ENCODE results near the gene KANSL3. TPM values are rescaled to one million over a fixed set of nuclear protein-coding genes. Genes with fewer than 3 reads are reported as not detected.
"Not testable (repeated sequence)": the region's sequence is repeated elsewhere in the genome, so short reads cannot be mapped to it uniquely, and the experiment has no call there.

Gene KANSL3
- total RNA-seq, 4 donors from 2014 or later, result 20.1 to 39.6 (median 36.0) TPM

DNA sequence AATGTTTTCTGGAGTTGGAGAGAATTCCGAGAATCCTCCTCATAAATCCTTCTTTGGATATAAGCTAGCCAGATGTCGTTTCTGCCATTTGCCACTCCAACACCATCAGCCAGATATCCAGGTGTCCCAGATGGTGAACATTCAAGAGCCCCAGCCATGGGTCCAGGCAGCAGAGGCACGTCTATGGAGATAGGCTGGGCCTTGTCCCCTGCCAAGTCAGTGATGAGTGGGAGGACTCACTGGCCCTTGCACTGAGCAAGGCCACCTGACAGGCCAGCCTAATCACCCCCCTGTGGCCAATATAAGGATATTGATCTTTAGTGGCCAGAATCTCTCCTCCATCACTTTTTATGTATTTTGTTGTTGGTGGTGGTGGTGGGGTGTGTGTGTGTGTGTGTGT lies 73.5 kb downstream of the KANSL3 start:
- intact Hi-C loops (cut with DNase I; ENCODE audit: low total_unique reads), result no loop called here
- TF ChIP-seq, protein P1, sequence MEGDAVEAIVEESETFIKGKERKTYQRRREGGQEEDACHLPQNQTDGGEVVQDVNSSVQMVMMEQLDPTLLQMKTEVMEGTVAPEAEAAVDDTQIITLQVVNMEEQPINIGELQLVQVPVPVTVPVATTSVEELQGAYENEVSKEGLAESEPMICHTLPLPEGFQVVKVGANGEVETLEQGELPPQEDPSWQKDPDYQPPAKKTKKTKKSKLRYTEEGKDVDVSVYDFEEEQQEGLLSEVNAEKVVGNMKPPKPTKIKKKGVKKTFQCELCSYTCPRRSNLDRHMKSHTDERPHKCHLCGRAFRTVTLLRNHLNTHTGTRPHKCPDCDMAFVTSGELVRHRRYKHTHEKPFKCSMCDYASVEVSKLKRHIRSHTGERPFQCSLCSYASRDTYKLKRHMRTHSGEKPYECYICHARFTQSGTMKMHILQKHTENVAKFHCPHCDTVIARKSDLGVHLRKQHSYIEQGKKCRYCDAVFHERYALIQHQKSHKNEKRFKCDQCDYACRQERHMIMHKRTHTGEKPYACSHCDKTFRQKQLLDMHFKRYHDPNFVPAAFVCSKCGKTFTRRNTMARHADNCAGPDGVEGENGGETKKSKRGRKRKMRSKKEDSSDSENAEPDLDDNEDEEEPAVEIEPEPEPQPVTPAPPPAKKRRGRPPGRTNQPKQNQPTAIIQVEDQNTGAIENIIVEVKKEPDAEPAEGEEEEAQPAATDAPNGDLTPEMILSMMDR (IDR thresholded peaks at IDR 0.05), result no peak
- TF ChIP-seq POLR2A (IDR thresholded peaks at IDR 0.05), result no peak
- DNase-seq (ENCODE audit: low spot score in 2 of 2), result peak in 1 of 2 donors; percentile 76
- 75 to 79% methylated on average over 3 of the region's 3 CpGs for WGBS, 2 donors
- H3K4me3 ChIP-seq (ENCODE audit: low read depth, poor library complexity, severe bottlenecking), result no peak overlapping the region

DNA sequence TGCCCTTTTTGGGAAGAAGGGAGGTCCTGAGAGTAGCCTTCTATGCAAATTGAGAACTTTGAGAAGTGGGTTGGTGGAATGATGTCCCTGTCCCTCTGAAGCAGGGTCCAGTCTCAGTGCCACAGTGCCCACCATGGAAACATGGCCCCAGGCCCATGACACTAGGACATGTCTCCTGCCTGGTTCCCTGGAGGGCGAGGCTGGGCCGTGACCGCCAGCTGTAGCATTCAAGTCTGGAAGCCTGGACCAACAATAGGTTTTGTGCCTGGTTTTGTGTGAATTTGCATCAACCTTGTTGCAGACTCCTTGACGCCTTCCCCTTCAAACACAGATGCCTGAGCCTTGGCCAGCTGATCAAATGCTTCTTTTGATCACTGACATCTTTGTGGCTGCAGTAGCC lies 74.1 kb downstream of the KANSL3 start:
- 72 to 92% methylated on average over 4 of the region's 4 CpGs for WGBS, 2 donors
- TF ChIP-seq, protein P1 (IDR thresholded peaks at IDR 0.05), result no peak
- no peak for TF ChIP-seq POLR2A (IDR thresholded peaks at IDR 0.05)
- intact Hi-C loops (cut with DNase I; ENCODE audit: low total_unique reads), result no loop called here
- DNase-seq (ENCODE audit: low spot score in 2 of 2), result peak in 1 of 2 donors; percentile 65
- no peak overlapping the region for H3K4me3 ChIP-seq (ENCODE audit: low read depth, poor library complexity, severe bottlenecking)

DNA sequence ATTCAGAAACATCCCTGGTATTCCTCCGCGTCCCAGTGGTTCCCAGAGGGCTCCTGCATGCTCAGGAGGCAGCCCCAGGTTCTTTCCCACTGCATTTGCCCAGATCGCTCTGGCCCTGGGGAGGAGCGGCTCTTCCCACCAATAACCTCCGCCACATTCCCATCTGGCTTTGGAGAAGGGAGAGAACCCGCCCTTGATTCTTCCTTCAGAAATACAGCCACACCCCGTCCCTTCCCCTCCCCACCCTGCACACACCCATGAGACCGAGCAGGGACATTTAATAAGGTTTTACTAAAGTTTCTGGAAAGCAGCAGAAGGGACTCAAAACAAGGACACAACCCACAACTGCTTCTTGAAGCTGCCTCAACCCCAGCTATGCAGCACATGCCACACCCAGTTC lies 79.6 kb downstream of the KANSL3 start:
- 62 to 74% methylated on average over 8 of the region's 8 CpGs for WGBS, 2 donors
- intact Hi-C loops (cut with DNase I; ENCODE audit: low total_unique reads), result no loop called here
- DNase-seq (ENCODE audit: low spot score in 2 of 2), result no peak
- TF ChIP-seq POLR2A (IDR thresholded peaks at IDR 0.05), result no peak
- TF ChIP-seq, protein P1 (IDR thresholded peaks at IDR 0.05), result no peak
- H3K4me3 ChIP-seq (ENCODE audit: low read depth, poor library complexity, severe bottlenecking), result no peak overlapping the region

DNA sequence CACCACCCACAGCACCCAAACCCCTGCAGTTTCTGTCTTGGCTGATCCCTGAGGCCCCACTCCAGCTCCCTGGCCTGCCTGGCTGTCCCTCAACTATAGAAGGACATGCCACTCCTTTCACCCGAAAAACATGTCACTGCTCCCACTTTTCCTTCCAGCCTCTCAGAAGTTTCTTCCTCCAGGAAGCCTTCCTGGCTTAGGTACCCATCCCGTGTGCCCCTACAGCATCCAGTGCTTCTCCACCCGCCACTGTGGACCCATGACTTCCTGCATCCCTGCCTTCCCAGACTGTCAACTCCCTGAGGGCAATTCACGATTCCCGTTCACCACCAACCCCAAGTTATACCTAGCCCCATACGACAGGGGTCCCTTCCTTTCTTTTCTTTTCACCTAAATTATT lies 80.1 kb downstream of the KANSL3 start:
- no peak overlapping the region for H3K4me3 ChIP-seq (ENCODE audit: low read depth, poor library complexity, severe bottlenecking)
- intact Hi-C loops (cut with DNase I; ENCODE audit: low total_unique reads), result no loop called here
- DNase-seq (ENCODE audit: low spot score in 2 of 2), result peak in 1 of 2 donors; percentile 67
- TF ChIP-seq, protein P1 (IDR thresholded peaks at IDR 0.05), result no peak
- TF ChIP-seq POLR2A (IDR thresholded peaks at IDR 0.05), result no peak
- 87 to 90% methylated on average over 6 of the region's 6 CpGs for WGBS, 2 donors

DNA sequence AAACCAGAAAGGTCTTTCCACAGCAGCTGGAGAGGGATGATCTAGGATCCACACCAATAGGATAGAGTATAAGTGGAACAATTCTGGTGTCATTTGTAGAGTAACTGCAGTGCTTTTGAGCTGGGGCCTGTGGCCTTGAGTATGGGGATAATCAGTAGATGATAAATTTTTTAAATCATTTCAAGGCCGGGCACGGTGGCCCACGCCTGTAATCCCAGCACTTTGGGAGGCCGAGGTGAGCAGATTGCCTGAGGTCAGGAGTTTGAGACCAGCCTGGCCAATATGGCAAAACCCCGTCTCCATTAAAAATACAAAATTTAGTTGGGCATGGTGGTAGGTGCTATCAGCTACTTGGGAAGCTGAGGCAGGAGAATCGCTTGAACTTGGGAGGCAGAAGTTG lies 80.7 kb downstream of the KANSL3 start:
- H3K4me3 ChIP-seq (ENCODE audit: low read depth, poor library complexity, severe bottlenecking); intact Hi-C loops (cut with DNase I; ENCODE audit: low total_unique reads): not testable (repeated sequence)
- DNase-seq (ENCODE audit: low spot score in 2 of 2), result peak in 1 of 2 donors; percentile 69
- 90 to 96% methylated on average over 6 of the region's 6 CpGs for WGBS, 2 donors

DNA sequence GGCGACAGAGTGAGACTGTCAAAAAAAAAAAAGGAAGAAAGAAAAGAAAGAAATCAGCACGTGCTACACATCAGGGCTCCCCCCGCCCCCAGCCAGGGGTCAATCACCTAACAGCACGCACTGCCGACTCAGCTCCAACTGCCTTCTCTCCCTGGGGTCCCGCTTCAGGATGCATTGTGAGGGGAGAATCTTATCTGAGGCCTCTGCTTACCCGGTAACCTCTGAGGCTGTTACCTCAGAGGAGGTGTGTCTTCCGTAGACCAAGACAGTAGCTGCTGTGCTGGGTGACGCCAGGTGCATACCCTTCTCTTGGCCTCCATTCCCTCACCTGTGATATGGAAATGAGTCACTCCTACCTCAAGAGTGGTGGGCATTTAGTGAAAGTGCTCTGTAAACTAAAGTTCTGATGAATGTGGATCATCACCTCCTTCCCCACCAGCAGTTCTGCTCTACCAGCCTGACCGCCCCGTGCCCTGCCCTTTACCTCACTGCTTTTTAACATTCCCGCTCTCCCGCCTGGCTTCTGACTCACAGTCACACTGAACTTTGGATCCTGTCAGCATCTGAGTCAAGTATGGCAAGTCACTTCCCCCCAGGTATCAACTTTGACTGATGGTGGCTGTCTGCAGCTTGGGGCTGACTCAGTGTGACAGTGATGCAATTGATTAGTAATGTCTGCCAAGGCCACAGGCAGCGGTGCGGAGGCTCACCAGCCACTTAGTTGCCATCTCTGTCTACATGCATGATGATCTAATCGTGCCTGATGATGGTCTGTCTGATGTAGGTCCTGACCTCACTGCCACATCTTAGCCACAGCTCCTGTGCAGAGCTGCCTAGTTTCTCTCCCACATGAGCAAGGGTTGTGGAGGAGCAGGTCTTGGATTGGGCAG lies 81.4 kb downstream of the KANSL3 start:
- 75 to 87% methylated on average over 16 of the region's 16 CpGs for WGBS, 2 donors
- intact Hi-C loops (cut with DNase I; ENCODE audit: low total_unique reads), result no loop called here
- TF ChIP-seq, protein P1 (IDR thresholded peaks at IDR 0.05), result peak in 1 of 3 donors; percentile 89
- no peak for TF ChIP-seq POLR2A (IDR thresholded peaks at IDR 0.05)
- DNase-seq (ENCODE audit: low spot score in 2 of 2), result peak in 1 of 2 donors; percentile 73
- no peak overlapping the region for H3K4me3 ChIP-seq (ENCODE audit: low read depth, poor library complexity, severe bottlenecking)
